MCF 10A (cell line): ENCODE data around the gene SLC7A5. TPM values are rescaled to one million over a fixed set of nuclear protein-coding genes. Genes with fewer than 3 reads are reported as not detected.
"Not testable (repeated sequence)": the region's sequence is repeated elsewhere in the genome, so short reads cannot be mapped to it uniquely, and the experiment has no call there.

ENCODE experiments used
- BruUV-seq: library from RNA; stranded (reverse); fragments of 400-500 nt; replicated peaks from 2 replicates; lab custom pipeline; 2021; lab: Mats Ljungman, UMichigan
- CTCF ChIA-PET: fragments of 300-600 bp; sonication (Branson Sonifier 250); formaldehyde crosslinking; extraction: SDS; loops from one replicate; lab custom pipeline; 2021; ENCODE audit warnings: antibody characterized with exemption, inconsistent platforms; lab: Yijun Ruan, JAX
- POLR2A ChIA-PET: fragments of 300-600, 350-650 bp; sonication (Branson Sonifier 250); formaldehyde crosslinking; extraction: SDS; loops from one replicate; lab custom pipeline; 2020; ENCODE audit warnings: antibody characterized with exemption, inconsistent platforms; lab: Yijun Ruan, JAX
- DNase-seq: peaks from one replicate; pipeline ENCODE4 v3.0.0-alpha.2; 2018; ENCODE audit not compliant: unreplicated experiment
- H3K27ac Mint-ChIP-seq: one replicate; pipeline ENCODE4 v1.8.0; 2022; ENCODE audit warnings: mild to moderate bottlenecking, low read depth, mixed read lengths; ENCODE audit not compliant: unreplicated experiment
- H3K27me3 Mint-ChIP-seq: one replicate; pipeline ENCODE4 v1.8.0; 2022; ENCODE audit warnings: mixed read lengths; ENCODE audit not compliant: insufficient read depth, unreplicated experiment
- H3K36me3 Mint-ChIP-seq: one replicate; pipeline ENCODE4 v1.8.0; 2022; ENCODE audit warnings: mild to moderate bottlenecking, moderate library complexity, mixed read lengths; ENCODE audit not compliant: insufficient read depth, unreplicated experiment
- H3K4me1 Mint-ChIP-seq: one replicate; pipeline ENCODE4 v1.8.0; 2022; ENCODE audit warnings: mixed read lengths; ENCODE audit not compliant: insufficient read depth, unreplicated experiment
- H3K4me3 Mint-ChIP-seq: one replicate; pipeline ENCODE4 v1.8.0; 2022; ENCODE audit warnings: mild to moderate bottlenecking, moderate library complexity, mixed read lengths; ENCODE audit not compliant: unreplicated experiment
- H3K9me3 Mint-ChIP-seq: one replicate; pipeline ENCODE4 v1.8.0; 2022; ENCODE audit warnings: mixed read lengths; ENCODE audit not compliant: unreplicated experiment
- CTCF ChIP-seq: fragments of 200-600 bp; IDR thresholded peaks from one replicate; pipeline ENCODE4 v1.8.0; 2022; ENCODE audit warnings: antibody characterized with exemption, mild to moderate bottlenecking; ENCODE audit not compliant: unreplicated experiment
- intact Hi-C: fragments of 100-400 bp; cut with micrococcal nuclease; formaldehyde crosslinking; loops from 2 replicates; pipeline ENCODE4 v1.14.1; 2022
- total RNA-seq: library from RNA; stranded (reverse); gene quantifications from 2 replicates; pipeline ENCODE4 v1.2.3, GENCODE V29; 2022

Gene SLC7A5
- total RNA-seq, 1 experiment from 2014 or later: 1,007 TPM

GRCh38 chr16:87881324-87882200 is 12.3 kb upstream of the SLC7A5 start:
- no TSS peak for BruUV-seq
- H3K36me3 Mint-ChIP-seq: no peaks in the 10 kb centered on the region
- no peak for DNase-seq
- CTCF ChIA-PET: interaction anchor here (1.7 to 1.8 kb wide), 2 partner anchors 10 to 102 kb away, joined by 4 to 6 read pairs; no protein-coding TSS in a partner anchor
- intact Hi-C loops: no loop called here
- TF ChIP-seq CTCF: no peak
- H3K4me1 Mint-ChIP-seq: no peaks in the 10 kb centered on the region
- no peak overlapping the region for H3K4me3 Mint-ChIP-seq
- peaks cover 41% of the 10 kb centered on the region for H3K27me3 Mint-ChIP-seq
- POLR2A ChIA-PET: no interaction called here
- H3K27ac Mint-ChIP-seq: no peak overlapping the region
- no peaks in the 10 kb centered on the region for H3K9me3 Mint-ChIP-seq

GRCh38 chr16:87880117-87880696 is 10.9 kb upstream of the SLC7A5 start:
- POLR2A ChIA-PET: no interaction called here
- BruUV-seq: no TSS peak
- Mint-ChIP-seq H3K9me3 (no peaks in the 10 kb centered on the region), H3K4me1 (no peaks in the 10 kb centered on the region), H3K36me3 (no peaks in the 10 kb centered on the region), H3K27me3 (peaks cover 31% of the 10 kb centered on the region), H3K27ac (no peak overlapping the region), H3K4me3 (no peak overlapping the region)
- CTCF ChIA-PET: interaction anchor here (1.8 kb wide), 1 partner anchor 101 kb away, joined by 6 read pairs; no protein-coding TSS in a partner anchor
- DNase-seq: no peak
- intact Hi-C loops: no loop called here
- no peak for TF ChIP-seq CTCF

GRCh38 chr16:87879411-87880013 is 10.2 kb upstream of the SLC7A5 start:
- intact Hi-C loops, H3K27ac Mint-ChIP-seq: not testable (repeated sequence)
- H3K27me3 Mint-ChIP-seq: peaks cover 31% of the 10 kb centered on the region

GRCh38 chr16:87878704-87879103 is 9.4 kb upstream of the SLC7A5 start:
- Mint-ChIP-seq H3K36me3 (no peaks in the 10 kb centered on the region), H3K27me3 (peaks cover 31% of the 10 kb centered on the region), H3K4me1 (no peaks in the 10 kb centered on the region), H3K9me3 (no peaks in the 10 kb centered on the region), H3K4me3 (no peak overlapping the region), H3K27ac (no peak overlapping the region)
- intact Hi-C loops: no loop called here
- ChIA-PET POLR2A (no interaction called here), CTCF (interaction anchor here (0.6 kb wide), 1 partner anchor 14 kb away, joined by 3 read pairs; no protein-coding TSS in a partner anchor)
- no peak for DNase-seq
- BruUV-seq: no TSS peak
- TF ChIP-seq CTCF: no peak

More at GRCh38 chr16:87879411-87880013, 10.2 kb upstream of the SLC7A5 start:
- H3K36me3 Mint-ChIP-seq, POLR2A ChIA-PET, CTCF ChIA-PET, H3K9me3 Mint-ChIP-seq, DNase-seq, H3K4me1 Mint-ChIP-seq, BruUV-seq, H3K4me3 Mint-ChIP-seq: not testable (repeated sequence)
